Measurements from ENCODE around the gene HAVCR2. TPM values are rescaled to one million over a fixed set of nuclear protein-coding genes. Genes with fewer than 3 reads are reported as not detected.

HAVCR2 gene
- total and polyA plus RNA-seq, 10 of the 15 experiments (the other 5 are each of a cell fraction or from before 2014, with no cell fraction given): 5.2 to 7.5 (median 6.9) TPM

GRCh38 chr5:157049605-157050004 lies 59.2 kb downstream of the HAVCR2 start:
- ChIA-PET POLR2A (no interaction called here), RAD21 (ENCODE audit: unreplicated experiment) (no interaction called here), SMC1A (ENCODE audit: uncharacterized antibody, unreplicated experiment) (interaction anchor here (1.2 kb wide), 1 partner anchor 24 kb away, joined by 5 read pairs; no protein-coding TSS in a partner anchor), CTCF (no interaction called here)
- TF ChIP-seq PRDM15 (CRISPR knock-in tag; IDR thresholded peaks at IDR 0.05) (no peak), RFX5 (IDR thresholded peaks at IDR 0.05; ENCODE audit: low read depth, low read length) (no peak), HDAC2 (IDR thresholded peaks at IDR 0.05) (no peak), JUNB (IDR thresholded peaks at IDR 0.05) (no peak), NRF1 (conservative IDR thresholded peaks at IDR 0.05; ENCODE audit: low read depth, low read length) (no peak), IKZF2 (IDR thresholded peaks at IDR 0.05) (no peak), STAT3 (IDR thresholded peaks at IDR 0.05; ENCODE audit: low read depth, low read length) (no peak)
- Histone ChIP-seq H3K9ac (ENCODE audit: control insufficient read depth, insufficient read depth, low read length) (no peak overlapping the region), H3K9me3 (replicated peaks; ENCODE audit: control insufficient read depth, insufficient read depth, low read length) (no peaks in the 10 kb centered on the region), H2AFZ (ENCODE audit: control insufficient read depth, low read depth, low read length) (no peak overlapping the region), H3K4me3 (no peak overlapping the region), H3K79me2 (ENCODE audit: control insufficient read depth, insufficient read depth, low read length) (no peaks in the 10 kb centered on the region), H3K4me2 (ENCODE audit: control insufficient read depth, insufficient read depth) (no peak overlapping the region), H3K27me3 (replicated peaks in 1 of 2; ENCODE audit: control insufficient read depth in 2 of 2, insufficient read depth in 2 of 2, low read length in 1 of 2) (no peaks in the 10 kb centered on the region; a peak in 1 of 4 replicates), H3K4me1 (ENCODE audit: control insufficient read depth, insufficient read depth, low read length) (no peaks in the 10 kb centered on the region), H3K27ac (ENCODE audit: control insufficient read depth, insufficient read depth) (no peak overlapping the region), H4K20me1 (ENCODE audit: control insufficient read depth, insufficient read depth) (no peaks in the 10 kb centered on the region), H3K36me3 (ENCODE audit: control insufficient read depth in 2 of 2, insufficient read depth in 2 of 2, low read length in 1 of 2) (no peaks in the 10 kb centered on the region)
- intact Hi-C loops (cut with micrococcal nuclease; ENCODE audit: unreplicated experiment): no loop called here
- WGBS (ENCODE audit: insufficient coverage, insufficient replicate concordance, low lambda C conversion rate, missing lambda C conversion rate): 0% methylated on average over 1 of the region's 1 CpG
- no TSS peak for BruUV-seq (replicated peaks)
- in situ Hi-C loops (cut with MboI): no loop called here
- ATAC-seq (no peak), FAIRE-seq (no peak), DNase-seq (ENCODE audit: low read depth, low spot score) (no peak)

Measured in GM12878 (cell line).